Spleen (tissue), 11 donors: ENCODE measurements around the gene SMTN. TPM values are rescaled to one million over a fixed set of nuclear protein-coding genes. Genes with fewer than 3 reads are reported as not detected.

ENCODE experiments used
- DNase-seq: peaks from one replicate; pipeline ENCODE4 v3.0.0-alpha.2; 2020
- H3K27ac ChIP-seq, 8 donors: fragments of 200-600 bp; sonication (generic) in 7 of 8; 1 replicate in 4 of 8; 2 replicates in 4 of 8; pipeline versions ENCODE4 v1.5.0 to v1.8.0; 2016 to 2021; ENCODE audit warnings: inconsistent platforms in 4 of 8, mild to moderate bottlenecking in 4 of 8, moderate library complexity in 1 of 8
- H3K27me3 ChIP-seq, 7 donors: fragments of 200-600 bp; sonication (generic) in 6 of 7; replicated peaks in 1 of 7; 1 replicate in 4 of 7; 2 replicates in 3 of 7; pipeline versions ENCODE4 v1.5.0 to v1.8.0; 2016 to 2021; ENCODE audit warnings: inconsistent platforms in 3 of 7, mild to moderate bottlenecking in 1 of 7
- H3K36me3 ChIP-seq, 6 donors: fragments of 200-600 bp; sonication (generic) in 5 of 6; 1 replicate in 4 of 6; 2 replicates in 2 of 6; pipeline versions ENCODE4 v1.5.0 to v1.8.0; 2016 to 2021; ENCODE audit warnings: inconsistent platforms in 2 of 6
- H3K4me1 ChIP-seq, 6 donors: fragments of 200-600 bp; sonication (generic) in 5 of 6; 1 replicate in 3 of 6; 2 replicates in 3 of 6; pipeline versions ENCODE4 v1.5.0 to v1.8.0; 2016 to 2021; ENCODE audit warnings: inconsistent platforms in 3 of 6
- H3K4me3 ChIP-seq, 8 donors: fragments of 200-600 bp; sonication (generic) in 7 of 8; 1 replicate in 4 of 8; 2 replicates in 4 of 8; pipeline versions ENCODE4 v1.5.0 to v1.8.0; 2016 to 2021; ENCODE audit warnings: inconsistent platforms in 4 of 8, mild to moderate bottlenecking in 4 of 8, moderate library complexity in 2 of 8
- H3K9me3 ChIP-seq, 8 donors: fragments of 200-600 bp; sonication (generic) in 7 of 8; 1 replicate in 4 of 8; 2 replicates in 4 of 8; pipeline versions ENCODE4 v1.5.0 to v1.8.0; 2016 to 2021; ENCODE audit warnings: inconsistent platforms in 4 of 8
- POLR2A ChIP-seq, 3 donors: fragments of 450-650 bp; IDR thresholded peaks; one replicate each; pipeline ENCODE4 v1.5.1; 2017; ENCODE audit warnings: antibody characterized with exemption in 3 of 3, mild to moderate bottlenecking in 1 of 3
- POLR2AphosphoS5 ChIP-seq, 3 donors: sonication (generic); formaldehyde crosslinking; IDR thresholded peaks; one replicate each; pipeline ENCODE4 v1.5.1; 2017; ENCODE audit warnings: antibody characterized with exemption in 3 of 3
- whole genome bisulfite sequencing, 5 donors: extraction: QIAGEN DNeasy Blood & Tissue Kit in 3 of 5; methylation state at CpG; one replicate each; pipeline versions ENCODE4 v1.1.5 to v1.1.7; 2013 to 2018; 5-methylcytosine and 5-hydroxymethylcytosine counted together
- intact Hi-C: fragments of 100-400 bp; cut with DNase I; formaldehyde crosslinking; loops from one replicate; pipeline ENCODE4 v1.15.0; 2023; ENCODE audit warnings: low total_unique reads
- polyA plus RNA-seq, 3 donors: library from polyadenylated mRNA; stranded (reverse); fragments of 200-250 nt; gene quantifications; one replicate each; pipeline ENCODE4 v1.2.1, GENCODE V29; 2013
- total RNA-seq, 7 donors: library from RNA; depleted of rRNA in 3 of 7; stranded (reverse); fragments of >200 nt in 3 of 7; fragmentation: NEBNext Ultra II Directional in 4 of 7; extraction: Animal tissue kit (Norgen Biotek cat#: 25700) in 4 of 7; gene quantifications; one replicate each; pipeline versions ENCODE4 v1.1.0 to v1.2.1, GENCODE V29; 2016 to 2021
- TF ChIP-seq, protein P1 (sequence below), 11 experiments: fragments of 200-600 bp in 7 of 11; fragments of 450-650 bp in 4 of 11; sonication (generic) in 4 of 11; IDR thresholded peaks in 8 of 11; conservative IDR thresholded peaks in 3 of 11; 1 replicate in 7 of 11; 2 replicates in 4 of 11; pipeline versions ENCODE4 v1.4.0 to v1.8.0; 2016 to 2021; ENCODE audit warnings: antibody characterized with exemption in 11 of 11, inconsistent platforms in 4 of 11, mild to moderate bottlenecking in 1 of 11
- donor health status: healthy with polysubstance abuse.
- donor health status: DM: no; HTN: no; CAD: no; lungs with moderate emphysema.
- donor health status: DM: no; HTN: no; CAD: no.
- donor health status: Bipolar disorder and iron deficiency.
- donor health status: healthy.
- donor health status: DM: no; HTN: no; CAD: no.
- donor health status: DM: yes; HTN: yes; CAD: no.

Gene SMTN
- total and polyA plus RNA-seq, 10 donors, result 21.2 to 230 (median 158) TPM

DNA sequence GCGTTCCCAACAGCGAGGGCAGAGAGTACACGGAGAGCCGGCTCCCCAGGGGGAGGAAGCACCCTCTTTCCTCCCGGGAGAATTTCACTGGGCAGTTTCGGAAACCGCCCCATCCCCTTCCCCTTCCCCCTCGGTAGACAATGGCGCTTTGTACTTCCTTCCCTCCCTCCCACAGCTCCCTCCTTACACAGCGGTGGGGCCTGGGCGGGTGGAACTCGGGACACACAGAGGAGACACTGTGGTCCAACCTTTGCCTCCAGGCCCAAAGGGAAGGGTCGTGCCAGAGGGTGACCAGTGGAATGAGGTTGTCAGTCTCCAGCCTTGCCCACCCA lies 4.3 kb downstream of the SMTN start:
- Histone ChIP-seq H3K27ac (peak overlapping the region; percentile 89 to 96 (median 92)), H3K9me3 (no peaks in the 10 kb centered on the region), H3K4me1 (peaks cover 12 to 96% (median 79%) of the 10 kb centered on the region in 6 donors), H3K4me3 (peak overlapping the region; percentile 69 to 95 (median 82)), H3K27me3 (no peaks in the 10 kb centered on the region), H3K36me3 (peaks cover 0 to 52% (median 22%) of the 10 kb centered on the region in 6 donors)
- TF ChIP-seq POLR2A (IDR thresholded peaks at IDR 0.05), result no peak
- TF ChIP-seq, protein P1, sequence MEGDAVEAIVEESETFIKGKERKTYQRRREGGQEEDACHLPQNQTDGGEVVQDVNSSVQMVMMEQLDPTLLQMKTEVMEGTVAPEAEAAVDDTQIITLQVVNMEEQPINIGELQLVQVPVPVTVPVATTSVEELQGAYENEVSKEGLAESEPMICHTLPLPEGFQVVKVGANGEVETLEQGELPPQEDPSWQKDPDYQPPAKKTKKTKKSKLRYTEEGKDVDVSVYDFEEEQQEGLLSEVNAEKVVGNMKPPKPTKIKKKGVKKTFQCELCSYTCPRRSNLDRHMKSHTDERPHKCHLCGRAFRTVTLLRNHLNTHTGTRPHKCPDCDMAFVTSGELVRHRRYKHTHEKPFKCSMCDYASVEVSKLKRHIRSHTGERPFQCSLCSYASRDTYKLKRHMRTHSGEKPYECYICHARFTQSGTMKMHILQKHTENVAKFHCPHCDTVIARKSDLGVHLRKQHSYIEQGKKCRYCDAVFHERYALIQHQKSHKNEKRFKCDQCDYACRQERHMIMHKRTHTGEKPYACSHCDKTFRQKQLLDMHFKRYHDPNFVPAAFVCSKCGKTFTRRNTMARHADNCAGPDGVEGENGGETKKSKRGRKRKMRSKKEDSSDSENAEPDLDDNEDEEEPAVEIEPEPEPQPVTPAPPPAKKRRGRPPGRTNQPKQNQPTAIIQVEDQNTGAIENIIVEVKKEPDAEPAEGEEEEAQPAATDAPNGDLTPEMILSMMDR (IDR thresholded peaks at IDR 0.05 in 8 of 11, conservative IDR thresholded peaks at IDR 0.05 in 3 of 11), result peak in 6 of 11 experiments; percentile 1 to 58 (median 48)
- no peak for TF ChIP-seq POLR2AphosphoS5 (IDR thresholded peaks at IDR 0.05)
- intact Hi-C loops, result loop anchor here (5.0 kb wide), 1 partner anchor 138 kb away; no protein-coding TSS in a partner anchor
- WGBS, 5 donors, result 0 to 11% (median 8%) methylated on average over 8 to 13 of the region's 13 CpGs
- no peak for DNase-seq

DNA sequence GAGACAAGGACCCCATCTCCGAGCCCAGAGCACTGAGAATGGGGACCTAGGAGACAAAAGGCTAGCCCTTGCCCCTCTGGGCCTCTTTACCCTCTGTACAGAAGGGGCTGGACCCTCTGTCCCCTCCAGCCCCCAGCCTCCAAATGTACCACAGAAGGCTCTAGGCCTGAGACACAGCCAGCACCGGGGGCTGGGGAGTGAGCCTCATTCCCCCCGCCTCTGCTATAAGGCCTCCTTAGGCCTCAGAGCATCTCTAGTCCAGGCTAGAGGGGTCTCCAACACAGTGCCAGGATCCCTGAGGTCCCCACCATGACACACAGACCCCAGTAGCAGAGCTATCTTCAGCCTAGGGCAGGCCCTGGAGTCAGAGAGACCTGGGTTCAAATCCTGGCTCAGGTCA lies 4.8 kb downstream of the SMTN start:
- DNase-seq, result no peak
- intact Hi-C loops, result loop anchor here (5.0 kb wide), 1 partner anchor 139 kb away; no protein-coding TSS in a partner anchor
- H3K27me3 ChIP-seq, result no peaks in the 10 kb centered on the region
- H3K4me1 ChIP-seq, result peaks cover 12 to 97% (median 77%) of the 10 kb centered on the region in 6 donors
- H3K36me3 ChIP-seq, result peaks cover 0 to 57% (median 25%) of the 10 kb centered on the region in 6 donors
- TF ChIP-seq, protein P1 (IDR thresholded peaks at IDR 0.05 in 8 of 11, conservative IDR thresholded peaks at IDR 0.05 in 3 of 11), result no peak
- TF ChIP-seq POLR2AphosphoS5 (IDR thresholded peaks at IDR 0.05) (no peak), POLR2A (IDR thresholded peaks at IDR 0.05) (no peak)
- H3K4me3 ChIP-seq, result peak overlapping the region in 6 of 8 donors; percentile 69 to 86 (median 78)
- H3K9me3 ChIP-seq, result no peaks in the 10 kb centered on the region
- H3K27ac ChIP-seq, result peak overlapping the region in 6 of 8 donors; percentile 89 to 96 (median 92)
- WGBS, 5 donors, result 79 to 93% (median 91%) methylated on average over 2 to 3 of the region's 3 CpGs; no CpG with 5 or more reads in 1 of the 5 donors

DNA sequence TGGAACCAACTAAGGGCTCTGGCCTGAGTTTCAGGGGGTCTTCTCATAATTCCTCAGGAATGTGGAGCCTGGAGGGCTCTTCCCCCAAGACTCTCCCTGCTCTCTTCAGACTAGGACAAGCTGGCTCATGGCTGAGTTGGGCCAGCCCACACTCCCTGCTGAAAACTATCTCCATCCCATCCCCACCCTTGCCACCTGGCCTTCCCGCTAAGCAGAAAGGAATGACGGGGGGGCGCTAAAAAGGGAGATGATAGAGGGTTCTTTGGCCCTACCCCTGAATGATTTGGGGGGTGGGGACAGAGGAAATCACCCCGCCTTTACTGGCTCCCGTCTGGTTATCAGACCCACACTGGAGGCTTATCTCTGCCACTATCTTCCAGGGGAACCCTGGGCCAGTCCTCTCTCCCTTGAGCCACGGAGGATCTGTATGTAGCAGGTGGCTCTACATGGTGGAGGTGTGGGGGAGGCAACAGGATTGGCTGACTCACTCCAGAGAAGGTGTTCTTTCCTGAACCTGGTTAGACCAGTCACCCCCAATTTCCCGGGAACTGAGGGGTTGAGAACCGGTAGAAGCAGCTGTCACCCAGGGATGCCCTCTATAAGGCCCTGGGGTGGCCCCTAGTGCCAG lies 5.7 kb downstream of the SMTN start:
- Histone ChIP-seq H3K27me3 (no peaks in the 10 kb centered on the region), H3K9me3 (no peaks in the 10 kb centered on the region), H3K4me3 (peak overlapping the region in 1 of 8 donors; percentile 86), H3K36me3 (peaks cover 0 to 66% (median 33%) of the 10 kb centered on the region in 6 donors), H3K27ac (peak overlapping the region in 3 of 8 donors; percentile 92 to 96 (median 93)), H3K4me1 (peaks cover 12 to 95% (median 73%) of the 10 kb centered on the region in 6 donors)
- TF ChIP-seq, protein P1 (IDR thresholded peaks at IDR 0.05 in 8 of 11, conservative IDR thresholded peaks at IDR 0.05 in 3 of 11), result no peak
- no peak for TF ChIP-seq POLR2A (IDR thresholded peaks at IDR 0.05)
- TF ChIP-seq POLR2AphosphoS5 (IDR thresholded peaks at IDR 0.05), result no peak
- intact Hi-C loops, result loop anchor here (5.0 kb wide), 1 partner anchor 140 kb away; no protein-coding TSS in a partner anchor
- no peak for DNase-seq
- 76 to 94% (median 82%) methylated on average over 6 to 8 of the region's 8 CpGs for WGBS, 5 donors

DNA sequence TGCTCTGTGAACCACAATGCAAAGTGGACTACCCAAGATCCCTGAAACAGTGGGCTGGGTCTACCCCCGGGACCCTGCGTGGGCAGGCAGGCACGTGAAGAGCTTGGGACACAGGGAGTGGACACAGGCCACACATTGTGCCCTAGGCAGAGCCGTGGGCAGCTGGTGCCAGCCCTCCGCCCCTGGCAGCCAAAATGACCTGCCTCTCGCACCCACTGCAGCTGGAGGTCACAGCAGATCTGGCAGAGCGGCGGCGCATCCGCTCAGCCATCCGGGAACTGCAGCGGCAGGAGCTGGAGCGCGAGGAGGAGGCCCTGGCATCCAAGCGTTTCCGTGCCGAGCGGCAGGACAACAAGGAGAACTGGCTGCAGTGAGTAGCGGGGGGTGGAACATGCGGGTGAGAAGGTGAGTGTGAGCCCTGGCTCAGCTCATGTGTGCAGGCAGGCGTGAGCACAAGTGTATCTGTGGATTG lies 6.7 kb downstream of the SMTN start:
- peaks cover 12 to 92% (median 64%) of the 10 kb centered on the region in 6 donors for H3K4me1 ChIP-seq
- H3K27me3 ChIP-seq, result no peaks in the 10 kb centered on the region
- peaks cover 0 to 75% (median 41%) of the 10 kb centered on the region in 6 donors for H3K36me3 ChIP-seq
- no peaks in the 10 kb centered on the region for H3K9me3 ChIP-seq
- whole genome bisulfite sequencing, 5 donors, result 94 to 97% (median 95%) methylated on average over 19 to 21 of the region's 21 CpGs
- TF ChIP-seq, protein P1 (IDR thresholded peaks at IDR 0.05 in 8 of 11, conservative IDR thresholded peaks at IDR 0.05 in 3 of 11), result no peak
- TF ChIP-seq POLR2AphosphoS5 (IDR thresholded peaks at IDR 0.05) (peak in 2 of 3 donors; percentile 27 to 32), POLR2A (IDR thresholded peaks at IDR 0.05) (no peak)
- H3K27ac ChIP-seq, result peak overlapping the region in 3 of 8 donors; percentile 92 to 96 (median 93)
- peak overlapping the region in 1 of 8 donors; percentile 86 for H3K4me3 ChIP-seq
- intact Hi-C loops, result loop anchor here (5.0 kb wide), 1 partner anchor 140 kb away; no protein-coding TSS in a partner anchor
- DNase-seq, result no peak
